ENCODE measurements around the gene NMNAT1. TPM values are rescaled to one million over a fixed set of nuclear protein-coding genes. Genes with fewer than 3 reads are reported as not detected.

The NMNAT1 gene
- total RNA-seq, 1 experiment from 2014 or later: 2.8 TPM

GRCh38 chr1:9904596-9904995 lies 38.7 kb upstream of the NMNAT1 start:
- WGBS (ENCODE audit: extremely low coverage, insufficient read length, low lambda C conversion rate): no CpG with 5 or more reads among the region's 3 CpGs
- Histone ChIP-seq H3K4me2 (ENCODE audit: insufficient read depth, insufficient read length, low read length) (no peak overlapping the region), H2AFZ (ENCODE audit: low read length) (no peak overlapping the region), H3K79me2 (ENCODE audit: insufficient read depth, low read length) (peaks cover 3% of the 10 kb centered on the region; the same call in 1 of the 2 replicates), H2BK120ac (ENCODE audit: low read depth, low read length, poor library complexity, severe bottlenecking) (no peak overlapping the region), H4K20me1 (ENCODE audit: control insufficient read depth, insufficient read depth, insufficient read length) (no peaks in the 10 kb centered on the region), H3K4ac (ENCODE audit: low read depth, low read length) (no peak overlapping the region), H4K5ac (ENCODE audit: insufficient read length, low read depth, low read length) (no peak overlapping the region), H3K4me1 (ENCODE audit: insufficient read depth, low read length) (0 out of 2 replicates have a peak, but pooled peaks cover 2% of the 10 kb centered on the region), H4K91ac (ENCODE audit: insufficient read length, low read depth, low read length) (no peak overlapping the region), H3K9me3 (ENCODE audit: control insufficient read depth, low read depth, low read length) (no peaks in the 10 kb centered on the region), H3K27ac (ENCODE audit: insufficient read length, low read depth, low read length) (no peak overlapping the region), H2AK5ac (ENCODE audit: insufficient read length, low read length) (no peak overlapping the region), H3K23me2 (ENCODE audit: insufficient read length, low read depth, low read length, poor library complexity, severe bottlenecking) (peaks cover 5% of the 10 kb centered on the region), H3K23ac (ENCODE audit: insufficient read length, low read depth, low read length) (no peak overlapping the region), H3T11ph (ENCODE audit: low read length) (no peak overlapping the region), H4K8ac (replicated peaks; ENCODE audit: insufficient read length, low read depth, low read length) (no peak overlapping the region), H2BK20ac (ENCODE audit: low read depth, low read length, poor library complexity, severe bottlenecking) (no peak overlapping the region), H3K18ac (ENCODE audit: insufficient read length, low read depth, low read length) (no peak overlapping the region), H3K9ac (ENCODE audit: extremely low read depth, insufficient read length, low read length) (no peak overlapping the region), H3K14ac (ENCODE audit: insufficient read depth, low read length) (no peak overlapping the region), H3K27me3 (ENCODE audit: insufficient read depth, low read length) (no peaks in the 10 kb centered on the region), H2BK15ac (ENCODE audit: low read depth, low read length) (no peak overlapping the region), H2BK5ac (ENCODE audit: insufficient read length, low read length) (no peak overlapping the region), H2BK12ac (ENCODE audit: insufficient read length, low read depth, low read length) (no peak overlapping the region), H3K79me1 (ENCODE audit: insufficient read depth, low read depth, low read length, poor library complexity, severe bottlenecking) (no peaks in the 10 kb centered on the region), H3K56ac (ENCODE audit: insufficient read length, low read depth, low read length) (no peak overlapping the region)
- DNase-seq: no peak
- Mint-ChIP-seq H3K36me3 (ENCODE audit: insufficient read depth in 1 of 3, low read depth in 3 of 3) (no peaks in the 10 kb centered on the region; a peak in 1 of 7 replicates), H3K9me3 (no peaks in the 10 kb centered on the region), H3K27ac (no peak overlapping the region; a peak in 1 of 7 replicates), H3K4me1 (peaks cover 14 to 30% of the 10 kb centered on the region in 2 experiments), H3K4me3 (no peak overlapping the region), H3K27me3 (ENCODE audit: low read depth) (no peaks in the 10 kb centered on the region; the same call in 1 of the 2 replicates)
- TF ChIP-seq, protein P1, sequence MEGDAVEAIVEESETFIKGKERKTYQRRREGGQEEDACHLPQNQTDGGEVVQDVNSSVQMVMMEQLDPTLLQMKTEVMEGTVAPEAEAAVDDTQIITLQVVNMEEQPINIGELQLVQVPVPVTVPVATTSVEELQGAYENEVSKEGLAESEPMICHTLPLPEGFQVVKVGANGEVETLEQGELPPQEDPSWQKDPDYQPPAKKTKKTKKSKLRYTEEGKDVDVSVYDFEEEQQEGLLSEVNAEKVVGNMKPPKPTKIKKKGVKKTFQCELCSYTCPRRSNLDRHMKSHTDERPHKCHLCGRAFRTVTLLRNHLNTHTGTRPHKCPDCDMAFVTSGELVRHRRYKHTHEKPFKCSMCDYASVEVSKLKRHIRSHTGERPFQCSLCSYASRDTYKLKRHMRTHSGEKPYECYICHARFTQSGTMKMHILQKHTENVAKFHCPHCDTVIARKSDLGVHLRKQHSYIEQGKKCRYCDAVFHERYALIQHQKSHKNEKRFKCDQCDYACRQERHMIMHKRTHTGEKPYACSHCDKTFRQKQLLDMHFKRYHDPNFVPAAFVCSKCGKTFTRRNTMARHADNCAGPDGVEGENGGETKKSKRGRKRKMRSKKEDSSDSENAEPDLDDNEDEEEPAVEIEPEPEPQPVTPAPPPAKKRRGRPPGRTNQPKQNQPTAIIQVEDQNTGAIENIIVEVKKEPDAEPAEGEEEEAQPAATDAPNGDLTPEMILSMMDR (conservative IDR thresholded peaks at IDR 0.05): no peak
